ENCODE measurements around the gene C17orf114.

C17orf114 gene

GRCh38 chr17:4822835-4823234 is 20.7 kb upstream of the C17orf114 start:
- no peak for DNase-seq

- no peak for DNase-seq
Measured at GRCh38 chr17:4818276-4818675, 16.1 kb upstream of the C17orf114 start.

GRCh38 chr17:4816826-4817225 is 14.7 kb upstream of the C17orf114 start:
- no peak for DNase-seq

- DNase-seq = no peak
Measured at GRCh38 chr17:4815043-4815675, 13.0 kb upstream of the C17orf114 start.

GRCh38 chr17:4812690-4813089 is 10.6 kb upstream of the C17orf114 start:
- no peak for DNase-seq

GRCh38 chr17:4811471-4811870 is 9.3 kb upstream of the C17orf114 start:
- DNase-seq = no peak

GRCh38 chr17:4810696-4811290 is 8.7 kb upstream of the C17orf114 start:
- DNase-seq = no peak

- no peak for DNase-seq
Measured at GRCh38 chr17:4808378-4808767, 6.2 kb upstream of the C17orf114 start.

GRCh38 chr17:4807605-4808377 is 5.7 kb upstream of the C17orf114 start:
- no peak for DNase-seq

- peak; percentile 78 to 90 (median 80) for DNase-seq
Measured at GRCh38 chr17:4806777-4807604, 4.9 kb upstream of the C17orf114 start, which contains the start of gene PLD2. TSS of gene PLD2 (plus strand) at chr17:4807152. CDS start at chr17:4807773, 621 bp downstream.

- no peak for DNase-seq
Measured at GRCh38 chr17:4806456-4806776, 4.3 kb upstream of the C17orf114 start.

- no peak for DNase-seq
Measured at GRCh38 chr17:4800462-4801196, 1.5 kb downstream of the C17orf114 start.

- peak in 1 of 5 experiments; percentile 36 for DNase-seq
Measured at GRCh38 chr17:4796552-4796920, 5.6 kb downstream of the C17orf114 start.

- DNase-seq = no peak
Measured at GRCh38 chr17:4795168-4795567, 7.0 kb downstream of the C17orf114 start.

- no peak for DNase-seq
Measured at GRCh38 chr17:4790705-4791088, 11.4 kb downstream of the C17orf114 start.

- DNase-seq = peak; percentile 56 to 88 (median 73)
Measured at GRCh38 chr17:4789951-4790704, 12.0 kb downstream of the C17orf114 start.

GRCh38 chr17:4789701-4789950 is 12.5 kb downstream of the C17orf114 start:
- no peak for DNase-seq

- no peak for DNase-seq
Measured at GRCh38 chr17:4788807-4789700, 13.1 kb downstream of the C17orf114 start, which contains the start of gene GLTPD2. TSS of gene GLTPD2 (plus strand) at chr17:4788964. CDS start at chr17:4789012, 48 bp downstream.

- DNase-seq = no peak
Measured at GRCh38 chr17:4788159-4788806, 13.8 kb downstream of the C17orf114 start.

GRCh38 chr17:4786516-4786915 is 15.6 kb downstream of the C17orf114 start:
- DNase-seq = no peak

Data from T-helper 2 cell (primary cell).